NCI-H460 (cell line): ENCODE results near the gene GDF11. TPM values are rescaled to one million over a fixed set of nuclear protein-coding genes. Genes with fewer than 3 reads are reported as not detected.

Experiments
- DNase-seq: peaks from one replicate; pipeline ENCODE4 v3.0.0-alpha.2; 2016; ENCODE audit warnings: low read depth; ENCODE audit errors: extremely low read depth
- small RNA-seq, 2 experiments: library from RNA; depleted of rRNA; stranded (forward); fragments of <200 nt; gene quantifications; one replicate each; pipeline ENCODE3, GENCODE V24; 2014
- total RNA-seq: library from RNA; depleted of rRNA; stranded (reverse); fragments of >200 nt; shearing (Covaris generic); gene quantifications from 2 replicates; pipeline ENCODE4 v1.2.3, GENCODE V29; 2014; rRNA removed

The GDF11 gene
- total RNA-seq, 1 experiment from 2014 or later: 2.0 TPM

GRCh38 chr12:55771736-55772135, 28.8 kb downstream of the GDF11 start:
- no peak for DNase-seq

DNA sequence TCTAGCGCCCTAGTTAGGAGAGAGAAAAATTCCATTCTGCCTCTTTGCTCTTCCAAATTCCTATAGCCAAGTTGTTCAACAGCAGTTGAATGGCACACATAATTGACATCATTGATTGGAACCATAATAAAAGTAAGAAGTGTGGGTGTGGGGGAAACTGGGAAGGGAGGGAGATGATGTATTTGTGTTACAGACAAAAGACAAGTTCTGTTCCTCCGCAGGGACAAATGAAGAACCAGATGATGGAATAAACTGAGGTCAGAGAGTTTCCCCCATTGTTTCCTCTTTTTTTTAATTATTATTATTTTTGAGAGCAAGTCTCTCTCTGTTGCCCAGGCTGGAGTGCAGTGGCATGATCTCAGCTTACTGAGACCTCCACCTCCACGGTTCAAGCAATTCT, 34.9 kb downstream of the GDF11 start:
- no peak for DNase-seq

- no peak for DNase-seq
Measured at GRCh38 chr12:55780685-55781084, 37.8 kb downstream of the GDF11 start.

GRCh38 chr12:55788546-55788945, 45.6 kb downstream of the GDF11 start:
- DNase-seq: no peak

DNA sequence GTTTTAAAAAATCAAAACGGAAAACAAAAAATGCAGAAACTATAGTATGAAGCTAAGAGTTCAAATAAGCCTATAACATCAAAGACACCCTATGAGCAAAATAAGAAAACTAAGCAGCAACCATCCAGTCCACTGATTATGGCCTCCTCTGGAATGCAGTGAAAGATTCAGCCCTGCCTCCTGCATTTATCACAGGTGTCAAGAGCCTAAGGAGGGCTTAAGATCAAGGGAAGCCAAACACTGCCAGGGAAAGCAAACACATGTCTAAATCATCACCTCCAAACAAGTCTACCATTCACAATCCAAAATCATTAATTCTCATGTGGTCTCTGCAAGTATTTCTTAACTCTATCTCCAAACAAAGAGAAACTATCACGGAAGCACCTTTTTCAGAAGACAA, 46.2 kb downstream of the GDF11 start:
- no peak for DNase-seq

- DNase-seq: no peak
Measured at GRCh38 chr12:55789893-55790292, 47.0 kb downstream of the GDF11 start.

GRCh38 chr12:55795950-55796349, 53.0 kb downstream of the GDF11 start:
- DNase-seq: no peak

DNA sequence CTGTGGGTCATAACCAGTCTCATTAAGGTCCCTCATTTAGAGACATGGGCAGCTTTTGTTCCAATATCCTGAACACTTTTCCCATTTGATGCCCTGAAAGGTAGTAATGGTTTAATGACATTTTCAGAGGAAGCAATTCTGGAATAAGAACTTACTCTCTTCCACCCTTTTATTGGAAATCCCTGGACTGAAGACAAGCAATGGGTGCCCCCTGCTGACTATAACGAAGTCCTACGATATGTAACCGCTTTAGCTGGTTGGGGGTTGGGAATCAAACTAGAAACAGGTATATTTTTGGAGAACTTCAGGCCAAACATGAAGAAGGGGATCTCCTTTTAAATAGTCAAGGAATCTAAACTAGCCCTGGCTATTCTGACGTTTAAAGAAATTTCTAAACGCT, 54.1 kb downstream of the GDF11 start:
- DNase-seq: peak; percentile 43

DNA sequence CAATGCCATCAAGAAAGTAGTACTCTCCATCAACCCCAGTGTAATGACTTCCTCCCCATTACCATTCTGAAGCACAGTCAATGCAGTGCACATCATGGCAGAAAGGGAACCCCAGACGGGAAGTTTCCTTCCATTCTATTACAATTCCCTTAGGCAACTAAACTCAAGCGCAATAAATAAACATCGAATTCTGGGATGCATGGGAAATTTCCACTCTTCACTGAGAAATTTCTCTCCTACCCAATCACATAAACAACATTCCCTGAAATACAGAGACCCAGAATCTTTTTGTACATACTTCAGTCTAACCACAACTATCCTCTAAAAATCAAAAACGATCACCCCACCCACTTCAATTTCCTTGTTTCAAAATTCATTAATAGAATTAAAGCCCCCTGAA, 54.6 kb downstream of the GDF11 start:
- DNase-seq: no peak

Small RNA genes lying within 50 kb of the gene (small RNA-seq; reads per million reads assigned to genes)
- gene AC009779.1: 0 reads per million in 2 experiments
- gene RF00017: 0 reads per million in 2 experiments

Other genes starting within 250 kb of the GDF11 start
- gene OR6C4, start 193.5 kb upstream of the GDF11 start, total RNA-seq: not detected in 2 replicates
- not detected in 2 replicates for gene OR2AP1, start 170.7 kb upstream of the GDF11 start, total RNA-seq
- not detected in 2 replicates for gene OR10P1, start 106.2 kb upstream of the GDF11 start, total RNA-seq
- 0.38 and 1.2 TPM in 2 replicates for gene ITGA7, start 35.2 kb upstream of the GDF11 start, total RNA-seq
- gene BLOC1S1, start 27.1 kb upstream of the GDF11 start, total RNA-seq: 66.7 and 69.8 TPM in 2 replicates
- gene RDH5, start 22.7 kb upstream of the GDF11 start, total RNA-seq: 2.4 and 3.0 TPM in 2 replicates
- gene CD63, start 14.1 kb upstream of the GDF11 start, total RNA-seq: 434 and 500 TPM in 2 replicates
- gene SARNP, start 74.6 kb downstream of the GDF11 start, total RNA-seq: 122 and 140 TPM in 2 replicates
- 32.8 and 37.8 TPM in 2 replicates for gene ORMDL2, start 74.9 kb downstream of the GDF11 start, total RNA-seq
- 25.8 and 32.2 TPM in 2 replicates for gene DNAJC14, start 86.5 kb downstream of the GDF11 start, total RNA-seq
- gene MMP19, start 99.8 kb downstream of the GDF11 start, total RNA-seq: not detected in 2 replicates
- gene PYM1, start 184.8 kb downstream of the GDF11 start, total RNA-seq: 33.0 and 33.1 TPM in 2 replicates
- gene DGKA, start 188.0 kb downstream of the GDF11 start, total RNA-seq: 14.1 and 15.5 TPM in 2 replicates
- gene PMEL, start 222.9 kb downstream of the GDF11 start, total RNA-seq: 0.78 and 1.3 TPM in 2 replicates
- 31.6 and 31.7 TPM in 2 replicates for gene CDK2, start 223.7 kb downstream of the GDF11 start, total RNA-seq
- gene RAB5B, start 231.0 kb downstream of the GDF11 start, total RNA-seq: 37.6 and 39.4 TPM in 2 replicates